HCT116 (cell line): ENCODE measurements around the gene ADCY6. TPM values are rescaled to one million over a fixed set of nuclear protein-coding genes. Genes with fewer than 3 reads are reported as not detected.

Experiments used
- ATAC-seq: fragments of 200-7000 bp; cut with Tn5 transposase; 2 replicates; pipeline ENCODE4 v1.9.1; 2020; ENCODE audit warnings: mild to moderate bottlenecking, moderate library complexity
- BruUV-seq: library from RNA; stranded (reverse); fragments of 400-500 nt; replicated peaks from 2 replicates; lab custom pipeline; 2021; lab: Mats Ljungman, UMichigan
- CTCF ChIA-PET: fragments of 300-600 bp; sonication (Branson Sonifier 250); formaldehyde crosslinking; loops from one replicate; lab custom pipeline; 2021; ENCODE audit warnings: antibody characterized with exemption; lab: Charles Lee
- POLR2A ChIA-PET: fragments of 300-600, 350-600 bp; sonication (Branson Sonifier 250); formaldehyde crosslinking; loops from one replicate; lab custom pipeline; 2021; ENCODE audit warnings: antibody characterized with exemption; lab: Charles Lee
- RAD21 ChIA-PET, 2 experiments: fragments of 300-600 bp; sonication (Branson Sonifier 250); formaldehyde crosslinking; loops; one replicate each; lab custom pipeline; 2023; ENCODE audit warnings: low total read pairs in 2 of 2; ENCODE audit not compliant: uncharacterized antibody in 2 of 2, unreplicated experiment in 2 of 2, low non-redundant PET in 1 of 2; lab: Charles Lee
- DNase-seq: peaks from one replicate; pipeline ENCODE4 v3.0.0-alpha.2; 2010; ENCODE audit warnings: low read depth, low spot score
- H2AFZ ChIP-seq: fragments of 200-600 bp; shearing (Covaris generic), sonication (generic); 2 replicates; pipeline ENCODE4 v1.6.1; 2017; ENCODE audit warnings: low read depth, mixed run types, mixed read lengths, antibody characterized with exemption, low read length; ENCODE audit not compliant: poor library complexity, severe bottlenecking
- H3K27ac ChIP-seq: 2 replicates; pipeline ENCODE4 v1.5.1; 2012; ENCODE audit warnings: low read depth, low read length
- H3K27me3 ChIP-seq: fragments of 200-600 bp; sonication (generic); 2 replicates; pipeline ENCODE4 v1.6.1; 2016; ENCODE audit warnings: mixed run types, low read length, mixed read lengths; ENCODE audit not compliant: insufficient read depth
- H3K36me3 ChIP-seq, 2 experiments: fragments of 200-500 bp in 1 of 2; fragments of 200-600 bp in 1 of 2; sonication (Bioruptor generic) in 1 of 2; sonication (generic) in 1 of 2; 2 replicates each; pipeline versions ENCODE4 v1.5.1 to v1.6.1; 2014 to 2016; ENCODE audit warnings: low read length in 2 of 2, inconsistent platforms in 1 of 2, mixed read lengths in 1 of 2, mixed run types in 1 of 2; ENCODE audit not compliant: insufficient read depth in 2 of 2, control insufficient read depth in 1 of 2
- H3K4me1 ChIP-seq, 2 experiments: fragments of 200-600 bp in 1 of 2; sonication (generic) in 1 of 2; 2 replicates each; pipeline versions ENCODE4 v1.5.1 to v1.6.1; 2012 to 2017; ENCODE audit warnings: low read length in 2 of 2, inconsistent platforms in 1 of 2, mild to moderate bottlenecking in 1 of 2, mixed read lengths in 1 of 2, mixed run types in 1 of 2, moderate library complexity in 1 of 2; ENCODE audit not compliant: insufficient read depth in 2 of 2, control insufficient read depth in 1 of 2
- H3K4me2 ChIP-seq: fragments of 200-600 bp; sonication (generic); 2 replicates; pipeline ENCODE4 v1.6.1; 2017; ENCODE audit warnings: mixed run types, low read length, mixed read lengths
- H3K4me3 ChIP-seq, 2 experiments: fragments of 200-600 bp in 1 of 2; sonication (generic) in 1 of 2; replicated peaks in 1 of 2; 2 replicates each; pipeline ENCODE4 v1.5.1; 2011 to 2016; ENCODE audit warnings: low read length in 2 of 2, control low read depth in 1 of 2, low read depth in 1 of 2, mild to moderate bottlenecking in 1 of 2, mixed read lengths in 1 of 2, mixed run types in 1 of 2
- H3K79me2 ChIP-seq: fragments of 200-600 bp; sonication (generic); 2 replicates; pipeline ENCODE4 v1.6.1; 2017; ENCODE audit warnings: mild to moderate bottlenecking, mixed run types, low read length, moderate library complexity, mixed read lengths; ENCODE audit not compliant: insufficient read depth
- H3K9ac ChIP-seq: fragments of 200-600 bp; sonication (generic); 2 replicates; pipeline ENCODE4 v1.6.1; 2016; ENCODE audit warnings: low read length, mixed read lengths
- H3K9me2 ChIP-seq: fragments of 200-600 bp; sonication (generic), shearing (Covaris generic); 2 replicates; pipeline ENCODE4 v1.6.1; 2017; ENCODE audit warnings: mixed run types, mild to moderate bottlenecking, moderate library complexity; ENCODE audit not compliant: insufficient read depth
- H3K9me3 ChIP-seq, 2 experiments: fragments of 200-500 bp in 1 of 2; fragments of 200-600 bp in 1 of 2; sonication (Bioruptor generic) in 1 of 2; sonication (generic) in 1 of 2; 2 replicates each; pipeline ENCODE4 v1.6.1; 2014 to 2017; ENCODE audit warnings: low read length in 2 of 2, mixed read lengths in 2 of 2, inconsistent platforms in 1 of 2, low read depth in 1 of 2, mild to moderate bottlenecking in 1 of 2, mixed run types in 1 of 2, moderate library complexity in 1 of 2; ENCODE audit not compliant: control insufficient read depth in 1 of 2, insufficient read depth in 1 of 2
- H4K20me1 ChIP-seq: fragments of 200-600 bp; sonication (generic), shearing (Covaris generic); 2 replicates; pipeline ENCODE4 v1.6.1; 2017; ENCODE audit warnings: mixed run types, mild to moderate bottlenecking, moderate library complexity; ENCODE audit not compliant: insufficient read depth
- CEBPB ChIP-seq: IDR thresholded peaks from 2 replicates; pipeline ENCODE4 v1.6.1; 2012; ENCODE audit warnings: low read depth
- TCF7L2 ChIP-seq: IDR thresholded peaks from 2 replicates; pipeline ENCODE4 v1.7.0; 2011; ENCODE audit warnings: borderline replicate concordance, inconsistent platforms; ENCODE audit not compliant: insufficient read depth, insufficient read length; ENCODE audit errors: extremely low read depth
- intact Hi-C: fragments of 100-400 bp; cut with micrococcal nuclease; formaldehyde crosslinking; loops from 2 replicates; pipeline ENCODE4 v1.10.0; 2022
- total RNA-seq: library from RNA; stranded (reverse); gene quantifications from one replicate; pipeline ENCODE4 v1.2.1, GENCODE V29; 2021; ENCODE audit not compliant: unreplicated experiment
- TF ChIP-seq, protein P1 (sequence below): IDR thresholded peaks from 2 replicates; pipeline ENCODE4 v1.6.1; 2011; ENCODE audit warnings: mild to moderate bottlenecking, low read length, moderate library complexity; ENCODE audit not compliant: insufficient replicate concordance; ENCODE audit errors: extremely low read depth
- TF ChIP-seq, protein P2 (sequence below): IDR thresholded peaks from 2 replicates; pipeline ENCODE4 v1.6.1; 2012; ENCODE audit warnings: low read depth

Gene ADCY6
- total RNA-seq, 1 experiment from 2014 or later, result 24.9 TPM

DNA sequence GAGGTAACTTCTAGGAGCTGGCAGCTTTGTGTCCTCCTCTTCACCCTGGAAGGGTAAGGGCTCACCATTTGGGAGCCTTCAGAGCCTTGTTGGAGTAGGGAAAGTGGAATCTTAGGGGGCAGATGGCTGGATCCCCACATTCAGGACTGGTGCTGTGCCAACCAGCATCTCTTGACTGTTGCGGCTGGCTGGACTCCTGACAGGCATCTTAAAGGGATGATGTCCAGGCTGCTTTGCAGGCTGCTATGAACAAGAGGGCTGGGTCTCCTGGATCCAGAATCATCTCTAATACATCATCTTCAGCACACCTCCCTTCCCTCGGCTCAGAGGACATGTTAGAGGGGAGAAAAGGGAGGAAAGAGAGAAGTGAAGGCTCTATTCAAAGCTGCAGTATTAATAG is 33.8 kb upstream of the ADCY6 start:
- no peak overlapping the region for H3K9ac ChIP-seq
- TF ChIP-seq, protein P1, sequence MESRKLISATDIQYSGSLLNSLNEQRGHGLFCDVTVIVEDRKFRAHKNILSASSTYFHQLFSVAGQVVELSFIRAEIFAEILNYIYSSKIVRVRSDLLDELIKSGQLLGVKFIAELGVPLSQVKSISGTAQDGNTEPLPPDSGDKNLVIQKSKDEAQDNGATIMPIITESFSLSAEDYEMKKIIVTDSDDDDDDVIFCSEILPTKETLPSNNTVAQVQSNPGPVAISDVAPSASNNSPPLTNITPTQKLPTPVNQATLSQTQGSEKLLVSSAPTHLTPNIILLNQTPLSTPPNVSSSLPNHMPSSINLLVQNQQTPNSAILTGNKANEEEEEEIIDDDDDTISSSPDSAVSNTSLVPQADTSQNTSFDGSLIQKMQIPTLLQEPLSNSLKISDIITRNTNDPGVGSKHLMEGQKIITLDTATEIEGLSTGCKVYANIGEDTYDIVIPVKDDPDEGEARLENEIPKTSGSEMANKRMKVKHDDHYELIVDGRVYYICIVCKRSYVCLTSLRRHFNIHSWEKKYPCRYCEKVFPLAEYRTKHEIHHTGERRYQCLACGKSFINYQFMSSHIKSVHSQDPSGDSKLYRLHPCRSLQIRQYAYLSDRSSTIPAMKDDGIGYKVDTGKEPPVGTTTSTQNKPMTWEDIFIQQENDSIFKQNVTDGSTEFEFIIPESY, result no peak
- TF ChIP-seq, protein P2, sequence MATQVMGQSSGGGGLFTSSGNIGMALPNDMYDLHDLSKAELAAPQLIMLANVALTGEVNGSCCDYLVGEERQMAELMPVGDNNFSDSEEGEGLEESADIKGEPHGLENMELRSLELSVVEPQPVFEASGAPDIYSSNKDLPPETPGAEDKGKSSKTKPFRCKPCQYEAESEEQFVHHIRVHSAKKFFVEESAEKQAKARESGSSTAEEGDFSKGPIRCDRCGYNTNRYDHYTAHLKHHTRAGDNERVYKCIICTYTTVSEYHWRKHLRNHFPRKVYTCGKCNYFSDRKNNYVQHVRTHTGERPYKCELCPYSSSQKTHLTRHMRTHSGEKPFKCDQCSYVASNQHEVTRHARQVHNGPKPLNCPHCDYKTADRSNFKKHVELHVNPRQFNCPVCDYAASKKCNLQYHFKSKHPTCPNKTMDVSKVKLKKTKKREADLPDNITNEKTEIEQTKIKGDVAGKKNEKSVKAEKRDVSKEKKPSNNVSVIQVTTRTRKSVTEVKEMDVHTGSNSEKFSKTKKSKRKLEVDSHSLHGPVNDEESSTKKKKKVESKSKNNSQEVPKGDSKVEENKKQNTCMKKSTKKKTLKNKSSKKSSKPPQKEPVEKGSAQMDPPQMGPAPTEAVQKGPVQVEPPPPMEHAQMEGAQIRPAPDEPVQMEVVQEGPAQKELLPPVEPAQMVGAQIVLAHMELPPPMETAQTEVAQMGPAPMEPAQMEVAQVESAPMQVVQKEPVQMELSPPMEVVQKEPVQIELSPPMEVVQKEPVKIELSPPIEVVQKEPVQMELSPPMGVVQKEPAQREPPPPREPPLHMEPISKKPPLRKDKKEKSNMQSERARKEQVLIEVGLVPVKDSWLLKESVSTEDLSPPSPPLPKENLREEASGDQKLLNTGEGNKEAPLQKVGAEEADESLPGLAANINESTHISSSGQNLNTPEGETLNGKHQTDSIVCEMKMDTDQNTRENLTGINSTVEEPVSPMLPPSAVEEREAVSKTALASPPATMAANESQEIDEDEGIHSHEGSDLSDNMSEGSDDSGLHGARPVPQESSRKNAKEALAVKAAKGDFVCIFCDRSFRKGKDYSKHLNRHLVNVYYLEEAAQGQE, result no peak
- no peak for TF ChIP-seq TCF7L2
- TF ChIP-seq CEBPB, result no peak
- peaks cover 7 to 14% of the 10 kb centered on the region in 2 experiments; a peak in 3 of 4 replicates for H3K4me1 ChIP-seq
- no peak overlapping the region for H3K27ac ChIP-seq
- no peak overlapping the region for H3K4me3 ChIP-seq
- H4K20me1 ChIP-seq, result no peaks in the 10 kb centered on the region
- H3K9me3 ChIP-seq, result no peaks in the 10 kb centered on the region
- no peaks in the 10 kb centered on the region for H3K79me2 ChIP-seq
- H3K9me2 ChIP-seq, result no peaks in the 10 kb centered on the region
- CTCF ChIA-PET, result no interaction called here
- no peak overlapping the region for H3K4me2 ChIP-seq
- DNase-seq, result no peak
- RAD21 ChIA-PET, result no interaction called here
- POLR2A ChIA-PET, result no interaction called here
- H3K27me3 ChIP-seq, result no peaks in the 10 kb centered on the region
- intact Hi-C loops, result no loop called here
- no TSS peak for BruUV-seq
- no peak overlapping the region for H2AFZ ChIP-seq
- no peak for ATAC-seq
- H3K36me3 ChIP-seq, result peaks cover 0 to 7% of the 10 kb centered on the region in 2 experiments; a peak in 1 of 4 replicates
